Smooth muscle cell of the brain vasculature (primary cell): ENCODE data around the gene HCFC2.
"Not testable (repeated sequence)": the region's sequence is repeated elsewhere in the genome, so short reads cannot be mapped to it uniquely, and the experiment has no call there.

ENCODE experiments used
- DNase-seq: peaks from one replicate; pipeline ENCODE4 v3.0.0-alpha.2; 2012; ENCODE audit warnings: low read depth, low spot score

Gene HCFC2

GRCh38 chr12:104064031-104064841, at the start of gene HCFC2:
HCFC2 (plus strand) TSS chr12:104064531; CDS start chr12:104064561, 30 bp downstream.
- DNase-seq, result peak; percentile 36

GRCh38 chr12:104021862-104022261, 42.5 kb upstream of the HCFC2 start:
- DNase-seq, result not testable (repeated sequence)

- DNase-seq, result no peak
Observed at GRCh38 chr12:104022786-104023185, 41.5 kb upstream of the HCFC2 start.

- no peak for DNase-seq
Observed at GRCh38 chr12:104023710-104024109, 40.6 kb upstream of the HCFC2 start.

GRCh38 chr12:104024348-104024747, 40.0 kb upstream of the HCFC2 start:
- no peak for DNase-seq

- DNase-seq, result no peak
Observed at GRCh38 chr12:104025771-104026170, 38.6 kb upstream of the HCFC2 start.

GRCh38 chr12:104026841-104027599, 37.3 kb upstream of the HCFC2 start:
- DNase-seq, result no peak

GRCh38 chr12:104030596-104030995, 33.7 kb upstream of the HCFC2 start:
- not testable (repeated sequence) for DNase-seq

- not testable (repeated sequence) for DNase-seq
Observed at GRCh38 chr12:104036143-104036542, 28.2 kb upstream of the HCFC2 start.

- not testable (repeated sequence) for DNase-seq
Observed at GRCh38 chr12:104039769-104040168, 24.6 kb upstream of the HCFC2 start.

- no peak for DNase-seq
Observed at GRCh38 chr12:104042580-104042979, 21.8 kb upstream of the HCFC2 start.

- DNase-seq, result no peak
Observed at GRCh38 chr12:104044158-104044557, 20.2 kb upstream of the HCFC2 start.

GRCh38 chr12:104046306-104046705, 18.0 kb upstream of the HCFC2 start:
- no peak for DNase-seq

- no peak for DNase-seq
Observed at GRCh38 chr12:104048162-104048561, 16.2 kb upstream of the HCFC2 start.

GRCh38 chr12:104048811-104049210, 15.5 kb upstream of the HCFC2 start:
- DNase-seq, result no peak

- DNase-seq, result no peak
Observed at GRCh38 chr12:104049278-104049902, 14.9 kb upstream of the HCFC2 start.

GRCh38 chr12:104049903-104050356, 14.4 kb upstream of the HCFC2 start, which contains the start of gene GLT8D2:
GLT8D2 (minus strand) TSS chr12:104050187; CDS start chr12:104019648, 30,539 bp downstream.
- DNase-seq, result peak; percentile 74

- no peak for DNase-seq
Observed at GRCh38 chr12:104050436-104050835, 13.9 kb upstream of the HCFC2 start.

- no peak for DNase-seq
Observed at GRCh38 chr12:104054681-104055346, 9.5 kb upstream of the HCFC2 start.

- DNase-seq, result no peak
Observed at GRCh38 chr12:104055686-104056388, 8.5 kb upstream of the HCFC2 start.

GRCh38 chr12:104056419-104056972, 7.8 kb upstream of the HCFC2 start:
- DNase-seq, result no peak
